Measurements from ENCODE around the gene ZNF160.

DNA sequence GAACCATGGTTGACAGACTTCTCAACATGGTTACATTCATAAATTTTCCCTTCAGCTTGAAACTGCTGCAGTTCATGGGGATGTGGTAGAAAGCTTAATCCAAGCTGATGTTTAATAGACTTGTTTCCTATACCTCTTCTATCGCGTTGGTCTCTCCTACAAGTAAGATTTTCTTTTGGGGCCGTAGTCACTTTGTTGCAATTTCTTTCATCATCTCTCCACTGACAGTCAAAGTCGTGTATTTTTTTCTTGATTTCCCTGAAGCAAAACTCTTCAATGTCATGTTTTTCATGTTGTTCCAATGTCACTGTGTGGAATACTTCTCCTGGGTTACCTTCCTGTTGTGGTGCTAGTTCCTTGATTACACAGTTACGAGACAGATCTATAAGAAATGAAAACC is 6.3 kb upstream of the ZNF160 start:
- TF ChIP-seq CTCF (IDR thresholded peaks at IDR 0.05; ENCODE audit: insufficient read depth, low read length, poor library complexity, severe bottlenecking), result no peak
- TF ChIP-seq EZH2phosphoT487 (conservative IDR thresholded peaks at IDR 0.05; ENCODE audit: low read length), result no peak

Data from SU-DHL-6 (cell line).